ENCODE data around the gene SYT5. TPM values are rescaled to one million over a fixed set of nuclear protein-coding genes. Genes with fewer than 3 reads are reported as not detected.

Gene SYT5
- total and polyA plus RNA-seq, 10 of the 15 experiments (the other 5 are each of a cell fraction or from before 2014, with no cell fraction given), result 0.04 to 0.79 (median 0.26) TPM; not detected in 7

GRCh38 chr19:55178781-55179599, 1.1 kb downstream of the SYT5 start:
- Histone ChIP-seq H4K20me1 (ENCODE audit: control insufficient read depth, insufficient read depth) (no peaks in the 10 kb centered on the region), H3K27me3 (replicated peaks in 1 of 2; ENCODE audit: control insufficient read depth in 2 of 2, insufficient read depth in 2 of 2, low read length in 1 of 2) (no peaks in the 10 kb centered on the region; a peak in 2 of 4 replicates), H3K4me1 (ENCODE audit: control insufficient read depth, insufficient read depth, low read length) (peaks cover 12% of the 10 kb centered on the region), H3K4me3 (peak overlapping the region; percentile 35; the same call in 1 of the 2 replicates), H3K9me3 (replicated peaks; ENCODE audit: control insufficient read depth, insufficient read depth, low read length) (peaks cover 1% of the 10 kb centered on the region; the same call in 1 of the 3 replicates), H3K27ac (ENCODE audit: control insufficient read depth, insufficient read depth) (no peak overlapping the region), H3K4me2 (ENCODE audit: control insufficient read depth, insufficient read depth) (peak overlapping the region; percentile 77), H3K9ac (ENCODE audit: control insufficient read depth, insufficient read depth, low read length) (no peak overlapping the region), H2AFZ (ENCODE audit: control insufficient read depth, low read depth, low read length) (peak overlapping the region; percentile 61), H3K36me3 (ENCODE audit: control insufficient read depth in 2 of 2, insufficient read depth in 2 of 2, low read length in 1 of 2) (no peaks in the 10 kb centered on the region), H3K79me2 (ENCODE audit: control insufficient read depth, insufficient read depth, low read length) (no peaks in the 10 kb centered on the region)
- intact Hi-C loops (cut with micrococcal nuclease; ENCODE audit: unreplicated experiment) (no loop called here), in situ Hi-C loops (cut with MboI) (no loop called here)
- peak; percentile 93 for ATAC-seq
- peak; percentile 40 for DNase-seq (ENCODE audit: low read depth, low spot score)
- SMC1A ChIA-PET (ENCODE audit: uncharacterized antibody, unreplicated experiment), result interaction anchor here (1.3 kb wide), 1 partner anchor 76 kb away, joined by 3 read pairs; no protein-coding TSS in a partner anchor
- peak; percentile 90 for FAIRE-seq
- BruUV-seq (replicated peaks), result no TSS peak
- RAD21 ChIA-PET (ENCODE audit: unreplicated experiment), result no interaction called here
- WGBS (ENCODE audit: insufficient coverage, insufficient replicate concordance, low lambda C conversion rate, missing lambda C conversion rate), result 9% methylated on average over 53 of the region's 61 CpGs
- CTCF ChIA-PET, result interaction anchor here (2.0 kb wide), 1 partner anchor 160 kb away, joined by 4 read pairs; the partner anchor contains the start of gene KMT5C
- POLR2A ChIA-PET, result interaction anchor here (0.7 kb wide), 1 partner anchor 501 kb away, joined by 3 read pairs; no protein-coding TSS in a partner anchor
- TF ChIP-seq LARP7 (IDR thresholded peaks at IDR 0.05) (peak; percentile 99), MEF2A (IDR thresholded peaks at IDR 0.05; ENCODE audit: insufficient read depth, low read depth, low read length) (no peak), RCOR1 (conservative IDR thresholded peaks at IDR 0.05; ENCODE audit: low read depth, low read length) (no peak), GATAD2B (conservative IDR thresholded peaks at IDR 0.05; ENCODE audit: low read depth) (peak; percentile 96), BACH1 (IDR thresholded peaks at IDR 0.05; ENCODE audit: borderline replicate concordance) (no peak), E2F4 (IDR thresholded peaks at IDR 0.05; ENCODE audit: low read depth, low read length) (no peak), SREBF1 (IDR thresholded peaks at IDR 0.05; ENCODE audit: low read length) (no peak), WRNIP1 (IDR thresholded peaks at IDR 0.05; ENCODE audit: borderline replicate concordance, low read depth, low read length) (no peak), YBX1 (IDR thresholded peaks at IDR 0.05) (no peak), SIX5 (IDR thresholded peaks at IDR 0.05; ENCODE audit: low read depth, low read length, severe bottlenecking) (peak; percentile 93), NKRF (conservative IDR thresholded peaks at IDR 0.05) (no peak), FOXM1 (IDR thresholded peaks at IDR 0.05; ENCODE audit: low read depth, low read length) (0 out of 2 replicates have a peak, but pooled peaks have one; percentile 16), MTA2 (IDR thresholded peaks at IDR 0.05; ENCODE audit: low read depth) (no peak), NFIC (IDR thresholded peaks at IDR 0.05; ENCODE audit: low read depth, low read length) (no peak), RUNX3 (IDR thresholded peaks at IDR 0.05; ENCODE audit: low read length) (peak; percentile 31; the same call in 1 of the 2 replicates)
- TF ChIP-seq, protein P1, sequence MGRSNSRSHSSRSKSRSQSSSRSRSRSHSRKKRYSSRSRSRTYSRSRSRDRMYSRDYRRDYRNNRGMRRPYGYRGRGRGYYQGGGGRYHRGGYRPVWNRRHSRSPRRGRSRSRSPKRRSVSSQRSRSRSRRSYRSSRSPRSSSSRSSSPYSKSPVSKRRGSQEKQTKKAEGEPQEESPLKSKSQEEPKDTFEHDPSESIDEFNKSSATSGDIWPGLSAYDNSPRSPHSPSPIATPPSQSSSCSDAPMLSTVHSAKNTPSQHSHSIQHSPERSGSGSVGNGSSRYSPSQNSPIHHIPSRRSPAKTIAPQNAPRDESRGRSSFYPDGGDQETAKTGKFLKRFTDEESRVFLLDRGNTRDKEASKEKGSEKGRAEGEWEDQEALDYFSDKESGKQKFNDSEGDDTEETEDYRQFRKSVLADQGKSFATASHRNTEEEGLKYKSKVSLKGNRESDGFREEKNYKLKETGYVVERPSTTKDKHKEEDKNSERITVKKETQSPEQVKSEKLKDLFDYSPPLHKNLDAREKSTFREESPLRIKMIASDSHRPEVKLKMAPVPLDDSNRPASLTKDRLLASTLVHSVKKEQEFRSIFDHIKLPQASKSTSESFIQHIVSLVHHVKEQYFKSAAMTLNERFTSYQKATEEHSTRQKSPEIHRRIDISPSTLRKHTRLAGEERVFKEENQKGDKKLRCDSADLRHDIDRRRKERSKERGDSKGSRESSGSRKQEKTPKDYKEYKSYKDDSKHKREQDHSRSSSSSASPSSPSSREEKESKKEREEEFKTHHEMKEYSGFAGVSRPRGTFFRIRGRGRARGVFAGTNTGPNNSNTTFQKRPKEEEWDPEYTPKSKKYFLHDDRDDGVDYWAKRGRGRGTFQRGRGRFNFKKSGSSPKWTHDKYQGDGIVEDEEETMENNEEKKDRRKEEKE (IDR thresholded peaks at IDR 0.05), result no peak
